Spinal cord (tissue), 10 donors: ENCODE data around the gene OR51L1. TPM values are rescaled to one million over a fixed set of nuclear protein-coding genes. Genes with fewer than 3 reads are reported as not detected.

Experiments used
- DNase-seq, 6 donors: peaks; one replicate each; pipeline versions ENCODE4 v3.0.0 to v3.0.0-alpha.2; 2013 to 2015; ENCODE audit warnings: low spot score in 6 of 6, low read depth in 4 of 6
- H3K27ac ChIP-seq: one replicate; pipeline ENCODE4 v1.5.1; 2013; ENCODE audit warnings: low read depth, low read length, control low read depth
- H3K27me3 ChIP-seq: one replicate; pipeline ENCODE4 v1.6.1; 2013; ENCODE audit warnings: low read length; ENCODE audit not compliant: control insufficient read depth, insufficient read depth
- H3K36me3 ChIP-seq: one replicate; pipeline ENCODE4 v1.6.1; 2013; ENCODE audit warnings: low read length; ENCODE audit not compliant: control insufficient read depth, insufficient read depth
- H3K4me1 ChIP-seq: one replicate; pipeline ENCODE4 v1.6.1; 2013; ENCODE audit warnings: low read length; ENCODE audit not compliant: control insufficient read depth, insufficient read depth
- H3K4me3 ChIP-seq: one replicate; pipeline ENCODE4 v1.5.1; 2013; ENCODE audit warnings: low read depth, low read length, control low read depth
- H3K9me3 ChIP-seq: one replicate; pipeline ENCODE4 v1.6.1; 2013; ENCODE audit warnings: low read length; ENCODE audit not compliant: control insufficient read depth, insufficient read depth
- WGBS: methylation state at CpG from one replicate; pipeline ENCODE4 v1.1.5; 2013; ENCODE audit warnings: missing lambda C conversion rate; ENCODE audit not compliant: insufficient coverage; 5-methylcytosine and 5-hydroxymethylcytosine counted together
- polyA plus RNA-seq, 2 donors: library from polyadenylated mRNA; unstranded; fragments of 120-200 nt; gene quantifications; one replicate each; pipeline ENCODE4 v1.2.1, GENCODE V29; 2013; ENCODE audit not compliant: insufficient read length in 2 of 2
- total RNA-seq, 2 donors: library from RNA; depleted of rRNA in 1 of 2; stranded (reverse); fragments of 120-200 nt in 1 of 2; fragments of >200 nt in 1 of 2; gene quantifications; one replicate each; pipeline versions ENCODE4 v1.2.3 to v1.2.4, GENCODE V29; 2013 to 2014
- donor health status: healthy.

OR51L1 gene
- total and polyA plus RNA-seq, 4 donors, result 0.03 TPM; not detected in 3

GRCh38 chr11:4991060-4991459 is 3.6 kb upstream of the OR51L1 start:
- Histone ChIP-seq H3K36me3 (no peaks in the 10 kb centered on the region), H3K27ac (no peak overlapping the region), H3K4me1 (no peaks in the 10 kb centered on the region), H3K9me3 (no peaks in the 10 kb centered on the region), H3K27me3 (no peaks in the 10 kb centered on the region), H3K4me3 (no peak overlapping the region)
- 60% methylated on average over 1 of the region's 1 CpG for WGBS
- no peak for DNase-seq

- Histone ChIP-seq H3K36me3 (no peaks in the 10 kb centered on the region), H3K27me3 (no peaks in the 10 kb centered on the region), H3K27ac (no peak overlapping the region), H3K4me3 (no peak overlapping the region), H3K9me3 (no peaks in the 10 kb centered on the region), H3K4me1 (no peaks in the 10 kb centered on the region)
- peak; percentile 21 to 93 (median 52) for DNase-seq
- WGBS, result 93% methylated on average over 3 of the region's 6 CpGs
These were observed 10.0 kb downstream of the OR51L1 start for GRCh38 chr11:5004424-5005274.

- Histone ChIP-seq H3K4me1 (no peaks in the 10 kb centered on the region), H3K27me3 (no peaks in the 10 kb centered on the region), H3K4me3 (no peak overlapping the region), H3K27ac (no peak overlapping the region), H3K9me3 (no peaks in the 10 kb centered on the region), H3K36me3 (no peaks in the 10 kb centered on the region)
- DNase-seq, result no peak
- WGBS, result no CpG with 5 or more reads among the region's 2 CpGs
These were observed 12.9 kb downstream of the OR51L1 start for GRCh38 chr11:5007561-5007960.

GRCh38 chr11:5011254-5011653 is 16.6 kb downstream of the OR51L1 start:
- Histone ChIP-seq H3K9me3 (no peaks in the 10 kb centered on the region), H3K27ac (no peak overlapping the region), H3K27me3 (no peaks in the 10 kb centered on the region), H3K36me3 (no peaks in the 10 kb centered on the region), H3K4me1 (no peaks in the 10 kb centered on the region), H3K4me3 (no peak overlapping the region)
- DNase-seq, result no peak
- 75% methylated on average over 3 of the region's 8 CpGs for WGBS

GRCh38 chr11:5013012-5013411 is 18.4 kb downstream of the OR51L1 start:
- 100% methylated on average over 1 of the region's 1 CpG for WGBS
- no peak for DNase-seq
- no peak overlapping the region for H3K4me3 ChIP-seq
- no peaks in the 10 kb centered on the region for H3K9me3 ChIP-seq
- H3K36me3 ChIP-seq, result no peaks in the 10 kb centered on the region
- no peaks in the 10 kb centered on the region for H3K4me1 ChIP-seq
- no peaks in the 10 kb centered on the region for H3K27me3 ChIP-seq
- no peak overlapping the region for H3K27ac ChIP-seq

GRCh38 chr11:5021996-5022395 is 27.3 kb downstream of the OR51L1 start:
- 89% methylated on average over 2 of the region's 2 CpGs for WGBS
- no peaks in the 10 kb centered on the region for H3K27me3 ChIP-seq

GRCh38 chr11:5036669-5037068 is 42.0 kb downstream of the OR51L1 start:
- Histone ChIP-seq H3K4me1 (no peaks in the 10 kb centered on the region), H3K27ac (no peak overlapping the region), H3K36me3 (no peaks in the 10 kb centered on the region), H3K9me3 (no peaks in the 10 kb centered on the region), H3K4me3 (no peak overlapping the region), H3K27me3 (no peaks in the 10 kb centered on the region)
- peak in 2 of 6 donors; percentile 49 to 63 for DNase-seq
- WGBS, result 75% methylated on average over 2 of the region's 2 CpGs

More at GRCh38 chr11:5021996-5022395, 27.3 kb downstream of the OR51L1 start:
- DNase-seq, result no peak
- Histone ChIP-seq H3K4me3 (no peak overlapping the region), H3K27ac (no peak overlapping the region), H3K9me3 (peaks cover 4% of the 10 kb centered on the region), H3K36me3 (no peaks in the 10 kb centered on the region), H3K4me1 (no peaks in the 10 kb centered on the region)

GRCh38 chr11:5037926-5038325 is 43.3 kb downstream of the OR51L1 start:
- Histone ChIP-seq H3K36me3 (no peaks in the 10 kb centered on the region), H3K9me3 (no peaks in the 10 kb centered on the region), H3K27me3 (no peaks in the 10 kb centered on the region), H3K4me3 (no peak overlapping the region), H3K27ac (no peak overlapping the region), H3K4me1 (no peaks in the 10 kb centered on the region)
- peak in 1 of 6 donors; percentile 7 for DNase-seq
- 88% methylated on average over 1 of the region's 2 CpGs for WGBS

- H3K27ac ChIP-seq, result no peak overlapping the region
- H3K9me3 ChIP-seq, result no peaks in the 10 kb centered on the region
- 80% methylated on average over 1 of the region's 1 CpG for WGBS
- peak in 2 of 6 donors; percentile 59 to 73 for DNase-seq
- no peaks in the 10 kb centered on the region for H3K4me1 ChIP-seq
- no peaks in the 10 kb centered on the region for H3K27me3 ChIP-seq
- H3K36me3 ChIP-seq, result no peaks in the 10 kb centered on the region
- no peak overlapping the region for H3K4me3 ChIP-seq
These were observed 43.7 kb downstream of the OR51L1 start for GRCh38 chr11:5038341-5038740.

- H3K9me3 ChIP-seq, result no peaks in the 10 kb centered on the region
- WGBS, result no CpG with 5 or more reads among the region's 4 CpGs
- no peak for DNase-seq
- no peak overlapping the region for H3K27ac ChIP-seq
- H3K4me1 ChIP-seq, result no peaks in the 10 kb centered on the region
- no peak overlapping the region for H3K4me3 ChIP-seq
- H3K27me3 ChIP-seq, result no peaks in the 10 kb centered on the region
- H3K36me3 ChIP-seq, result no peaks in the 10 kb centered on the region
These were observed 46.2 kb downstream of the OR51L1 start for GRCh38 chr11:5040876-5041275.
